HCT116 (cell line): ENCODE measurements around the gene YWHAQ.

Experiments used
- ELF1 ChIP-seq: IDR thresholded peaks from 2 replicates; pipeline ENCODE4 v1.6.1; 2012; ENCODE audit warnings: low read depth, borderline replicate concordance
- EZH2 ChIP-seq: fragments of 200-600 bp; sonication (generic); IDR thresholded peaks from 2 replicates; pipeline ENCODE4 v1.6.1; 2017; ENCODE audit warnings: antibody characterized with exemption, mixed run types
- EZH2phosphoT487 ChIP-seq: fragments of 200-600 bp; IDR thresholded peaks from 2 replicates; pipeline ENCODE4 v1.6.1; 2018; ENCODE audit warnings: antibody characterized with exemption, borderline replicate concordance
- FOSL1 ChIP-seq: IDR thresholded peaks from 2 replicates; pipeline ENCODE4 v1.6.1; 2012; ENCODE audit warnings: low read depth
- POLR2A ChIP-seq: IDR thresholded peaks from 2 replicates; pipeline ENCODE4 v1.7.0; 2011; ENCODE audit warnings: borderline replicate concordance; ENCODE audit not compliant: insufficient read depth, insufficient read length; ENCODE audit errors: extremely low read depth
- POLR2AphosphoS5 ChIP-seq: IDR thresholded peaks from 2 replicates; pipeline ENCODE4 v1.6.1; 2011; ENCODE audit warnings: mild to moderate bottlenecking, low read depth, low read length, moderate library complexity
- RAD21 ChIP-seq: IDR thresholded peaks from 2 replicates; pipeline ENCODE4 v1.6.1; 2012; ENCODE audit warnings: low read depth, mild to moderate bottlenecking
- SIN3A ChIP-seq: IDR thresholded peaks from 2 replicates; pipeline ENCODE4 v1.6.1; 2012; ENCODE audit warnings: low read depth
- SP1 ChIP-seq: IDR thresholded peaks from 2 replicates; pipeline ENCODE4 v1.6.1; 2012; ENCODE audit warnings: low read depth
- SRF ChIP-seq: IDR thresholded peaks from 2 replicates; pipeline ENCODE4 v1.6.1; 2012; ENCODE audit warnings: low read depth
- YY1 ChIP-seq: IDR thresholded peaks from 2 replicates; pipeline ENCODE4 v1.6.1; 2011; ENCODE audit warnings: low read length, low read depth, moderate library complexity, mild to moderate bottlenecking; ENCODE audit not compliant: insufficient replicate concordance; ENCODE audit errors: extremely low read depth
- TF ChIP-seq, protein P1 (sequence below), 3 experiments: fragments of 200-600 bp in 1 of 3; sonication (generic) in 1 of 3; IDR thresholded peaks in 2 of 3; conservative IDR thresholded peaks in 1 of 3; 2 replicates each; pipeline ENCODE4 v1.5.1; 2012 to 2017; ENCODE audit warnings: low read depth in 2 of 3, low read length in 2 of 3, antibody characterized with exemption in 1 of 3, borderline replicate concordance in 1 of 3, control low read depth in 1 of 3, mild to moderate bottlenecking in 1 of 3, mixed read lengths in 1 of 3, mixed run types in 1 of 3, moderate library complexity in 1 of 3; ENCODE audit not compliant: insufficient read depth in 1 of 3
- TF ChIP-seq, protein P2 (sequence below): IDR thresholded peaks from 2 replicates; pipeline ENCODE4 v1.6.1; 2012; ENCODE audit warnings: low read depth
- TF ChIP-seq, protein P3 (sequence below): IDR thresholded peaks from 2 replicates; pipeline ENCODE4 v1.6.1; 2012

DNA sequence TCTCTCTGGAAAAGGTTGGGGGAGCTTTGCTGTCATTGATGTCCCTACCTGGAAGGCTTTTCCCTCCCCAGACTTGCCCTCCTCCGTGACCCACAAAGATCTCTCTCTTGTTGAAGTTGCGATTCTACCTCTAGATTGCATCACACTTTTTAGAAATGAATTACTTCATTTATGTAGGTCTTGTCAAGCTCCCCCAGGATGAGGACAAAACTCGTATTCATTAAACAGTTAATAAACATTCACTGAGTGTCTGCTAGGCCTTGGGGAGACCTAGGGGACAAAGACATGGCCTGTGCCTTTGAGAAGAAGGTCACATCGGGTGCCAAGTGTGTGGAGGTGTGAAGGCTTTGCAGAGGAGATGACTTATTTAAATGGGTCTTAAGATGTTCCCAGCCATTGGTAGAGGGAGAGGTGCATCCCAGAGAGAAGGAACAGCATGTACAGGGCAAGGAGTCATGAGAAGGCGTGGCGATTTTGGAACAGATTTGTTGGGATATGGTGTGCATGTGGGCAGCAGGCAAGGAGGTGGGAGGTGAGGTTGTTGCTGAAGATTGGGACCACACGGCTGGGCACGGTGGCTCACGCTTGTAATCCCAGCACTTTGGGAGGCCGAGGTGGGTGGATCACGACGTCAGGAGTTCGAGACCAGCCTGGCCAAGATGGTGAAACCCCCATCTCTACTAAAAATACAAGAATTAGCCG, 9.8 kb upstream of the YWHAQ start:
- no peak for TF ChIP-seq RAD21
- TF ChIP-seq, protein P1, sequence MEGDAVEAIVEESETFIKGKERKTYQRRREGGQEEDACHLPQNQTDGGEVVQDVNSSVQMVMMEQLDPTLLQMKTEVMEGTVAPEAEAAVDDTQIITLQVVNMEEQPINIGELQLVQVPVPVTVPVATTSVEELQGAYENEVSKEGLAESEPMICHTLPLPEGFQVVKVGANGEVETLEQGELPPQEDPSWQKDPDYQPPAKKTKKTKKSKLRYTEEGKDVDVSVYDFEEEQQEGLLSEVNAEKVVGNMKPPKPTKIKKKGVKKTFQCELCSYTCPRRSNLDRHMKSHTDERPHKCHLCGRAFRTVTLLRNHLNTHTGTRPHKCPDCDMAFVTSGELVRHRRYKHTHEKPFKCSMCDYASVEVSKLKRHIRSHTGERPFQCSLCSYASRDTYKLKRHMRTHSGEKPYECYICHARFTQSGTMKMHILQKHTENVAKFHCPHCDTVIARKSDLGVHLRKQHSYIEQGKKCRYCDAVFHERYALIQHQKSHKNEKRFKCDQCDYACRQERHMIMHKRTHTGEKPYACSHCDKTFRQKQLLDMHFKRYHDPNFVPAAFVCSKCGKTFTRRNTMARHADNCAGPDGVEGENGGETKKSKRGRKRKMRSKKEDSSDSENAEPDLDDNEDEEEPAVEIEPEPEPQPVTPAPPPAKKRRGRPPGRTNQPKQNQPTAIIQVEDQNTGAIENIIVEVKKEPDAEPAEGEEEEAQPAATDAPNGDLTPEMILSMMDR (IDR thresholded peaks at IDR 0.05 in 2 of 3, conservative IDR thresholded peaks at IDR 0.05 in 1 of 3; ENCODE audit: borderline replicate concordance in 1 of 3, insufficient read depth in 1 of 3, low read depth in 2 of 3, low read length in 2 of 3) = no peak
- TF ChIP-seq EZH2phosphoT487 = no peak
- TF ChIP-seq ELF1 = no peak
- TF ChIP-seq, protein P2, sequence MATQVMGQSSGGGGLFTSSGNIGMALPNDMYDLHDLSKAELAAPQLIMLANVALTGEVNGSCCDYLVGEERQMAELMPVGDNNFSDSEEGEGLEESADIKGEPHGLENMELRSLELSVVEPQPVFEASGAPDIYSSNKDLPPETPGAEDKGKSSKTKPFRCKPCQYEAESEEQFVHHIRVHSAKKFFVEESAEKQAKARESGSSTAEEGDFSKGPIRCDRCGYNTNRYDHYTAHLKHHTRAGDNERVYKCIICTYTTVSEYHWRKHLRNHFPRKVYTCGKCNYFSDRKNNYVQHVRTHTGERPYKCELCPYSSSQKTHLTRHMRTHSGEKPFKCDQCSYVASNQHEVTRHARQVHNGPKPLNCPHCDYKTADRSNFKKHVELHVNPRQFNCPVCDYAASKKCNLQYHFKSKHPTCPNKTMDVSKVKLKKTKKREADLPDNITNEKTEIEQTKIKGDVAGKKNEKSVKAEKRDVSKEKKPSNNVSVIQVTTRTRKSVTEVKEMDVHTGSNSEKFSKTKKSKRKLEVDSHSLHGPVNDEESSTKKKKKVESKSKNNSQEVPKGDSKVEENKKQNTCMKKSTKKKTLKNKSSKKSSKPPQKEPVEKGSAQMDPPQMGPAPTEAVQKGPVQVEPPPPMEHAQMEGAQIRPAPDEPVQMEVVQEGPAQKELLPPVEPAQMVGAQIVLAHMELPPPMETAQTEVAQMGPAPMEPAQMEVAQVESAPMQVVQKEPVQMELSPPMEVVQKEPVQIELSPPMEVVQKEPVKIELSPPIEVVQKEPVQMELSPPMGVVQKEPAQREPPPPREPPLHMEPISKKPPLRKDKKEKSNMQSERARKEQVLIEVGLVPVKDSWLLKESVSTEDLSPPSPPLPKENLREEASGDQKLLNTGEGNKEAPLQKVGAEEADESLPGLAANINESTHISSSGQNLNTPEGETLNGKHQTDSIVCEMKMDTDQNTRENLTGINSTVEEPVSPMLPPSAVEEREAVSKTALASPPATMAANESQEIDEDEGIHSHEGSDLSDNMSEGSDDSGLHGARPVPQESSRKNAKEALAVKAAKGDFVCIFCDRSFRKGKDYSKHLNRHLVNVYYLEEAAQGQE = no peak
- no peak for TF ChIP-seq FOSL1
- no peak for TF ChIP-seq POLR2AphosphoS5
- TF ChIP-seq SRF = no peak
- no peak for TF ChIP-seq POLR2A
- no peak for TF ChIP-seq SIN3A
- TF ChIP-seq SP1 = no peak
- TF ChIP-seq, protein P3, sequence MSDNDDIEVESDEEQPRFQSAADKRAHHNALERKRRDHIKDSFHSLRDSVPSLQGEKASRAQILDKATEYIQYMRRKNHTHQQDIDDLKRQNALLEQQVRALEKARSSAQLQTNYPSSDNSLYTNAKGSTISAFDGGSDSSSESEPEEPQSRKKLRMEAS = no peak
- TF ChIP-seq EZH2 = no peak
- TF ChIP-seq YY1 = no peak
